Measurements from ENCODE around the gene CCDC87. TPM values are rescaled to one million over a fixed set of nuclear protein-coding genes. Genes with fewer than 3 reads are reported as not detected.
A peak's percentile ranks its signal among the peaks of the same experiment; 100 is the strongest.

The CCDC87 gene
- total and polyA plus RNA-seq, 4 donors = 0.12 to 0.67 (median 0.22) TPM

DNA sequence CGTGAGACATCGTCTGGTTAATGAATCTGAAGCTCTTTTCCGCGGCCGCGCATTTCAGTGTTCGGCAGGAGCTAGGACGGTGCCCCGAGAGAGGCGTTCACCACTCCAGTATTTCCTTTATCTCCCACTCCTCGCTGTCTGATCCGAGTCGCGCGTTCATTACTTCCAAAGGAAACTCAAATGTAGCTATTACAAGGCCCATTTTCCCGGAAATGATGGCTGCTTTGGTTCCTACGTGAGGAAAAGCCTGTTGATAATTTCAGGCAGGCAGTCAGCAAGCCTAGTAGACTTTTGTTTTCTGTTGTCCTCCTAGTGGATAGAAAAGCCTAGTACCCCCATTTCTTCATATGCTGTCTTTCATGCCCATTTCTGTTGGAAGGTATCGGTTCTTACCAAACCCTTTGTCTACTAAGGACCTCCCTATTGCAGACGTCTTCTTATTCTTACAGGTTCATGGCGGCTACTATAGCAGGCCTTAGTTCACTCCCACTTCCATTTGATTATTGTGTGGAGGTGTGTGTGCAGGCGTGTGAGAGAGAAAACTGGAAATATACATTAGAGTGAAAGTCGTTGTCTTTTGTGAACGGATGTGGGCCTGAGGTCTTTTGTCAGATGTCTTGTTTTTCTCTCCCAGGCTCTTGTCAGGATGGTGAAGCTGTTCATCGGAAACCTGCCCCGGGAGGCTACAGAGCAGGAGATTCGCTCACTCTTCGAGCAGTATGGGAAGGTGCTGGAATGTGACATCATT is 46.4 kb upstream of the CCDC87 start:
- Histone ChIP-seq H3K36me3 (ENCODE audit: control insufficient read depth in 4 of 4, insufficient read depth in 4 of 4, low read length in 4 of 4) (peaks cover 12 to 43% (median 26%) of the 10 kb centered on the region in 4 donors), H3K4me1 (ENCODE audit: control insufficient read depth in 5 of 5, insufficient read depth in 5 of 5, low read length in 5 of 5) (peaks cover 17 to 57% (median 33%) of the 10 kb centered on the region in 5 donors), H3K27me3 (ENCODE audit: control insufficient read depth in 3 of 3, insufficient read depth in 3 of 3, low read length in 2 of 3) (no peaks in the 10 kb centered on the region), H3K9me3 (ENCODE audit: control insufficient read depth in 4 of 4, insufficient read depth in 3 of 4, low read length in 3 of 4) (no peaks in the 10 kb centered on the region), H3K27ac (ENCODE audit: low read depth in 1 of 2, low read length in 1 of 2) (peak overlapping the region; percentile 93), H3K9ac (ENCODE audit: insufficient read depth in 1 of 2, low read length in 2 of 2) (peak overlapping the region; percentile 96 to 97), H3K4me3 (peak overlapping the region; percentile 84)
- ATAC-seq (ENCODE audit: insufficient read depth, low FRiP score) (no peak), DNase-seq (peak; percentile 44 to 77 (median 65))
- TF ChIP-seq, protein P1, sequence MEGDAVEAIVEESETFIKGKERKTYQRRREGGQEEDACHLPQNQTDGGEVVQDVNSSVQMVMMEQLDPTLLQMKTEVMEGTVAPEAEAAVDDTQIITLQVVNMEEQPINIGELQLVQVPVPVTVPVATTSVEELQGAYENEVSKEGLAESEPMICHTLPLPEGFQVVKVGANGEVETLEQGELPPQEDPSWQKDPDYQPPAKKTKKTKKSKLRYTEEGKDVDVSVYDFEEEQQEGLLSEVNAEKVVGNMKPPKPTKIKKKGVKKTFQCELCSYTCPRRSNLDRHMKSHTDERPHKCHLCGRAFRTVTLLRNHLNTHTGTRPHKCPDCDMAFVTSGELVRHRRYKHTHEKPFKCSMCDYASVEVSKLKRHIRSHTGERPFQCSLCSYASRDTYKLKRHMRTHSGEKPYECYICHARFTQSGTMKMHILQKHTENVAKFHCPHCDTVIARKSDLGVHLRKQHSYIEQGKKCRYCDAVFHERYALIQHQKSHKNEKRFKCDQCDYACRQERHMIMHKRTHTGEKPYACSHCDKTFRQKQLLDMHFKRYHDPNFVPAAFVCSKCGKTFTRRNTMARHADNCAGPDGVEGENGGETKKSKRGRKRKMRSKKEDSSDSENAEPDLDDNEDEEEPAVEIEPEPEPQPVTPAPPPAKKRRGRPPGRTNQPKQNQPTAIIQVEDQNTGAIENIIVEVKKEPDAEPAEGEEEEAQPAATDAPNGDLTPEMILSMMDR (IDR thresholded peaks at IDR 0.05; ENCODE audit: control extremely low read depth, extremely low read depth) = no peak
- 6 to 10% methylated on average over 27 of the region's 27 CpGs for WGBS, 2 donors

DNA sequence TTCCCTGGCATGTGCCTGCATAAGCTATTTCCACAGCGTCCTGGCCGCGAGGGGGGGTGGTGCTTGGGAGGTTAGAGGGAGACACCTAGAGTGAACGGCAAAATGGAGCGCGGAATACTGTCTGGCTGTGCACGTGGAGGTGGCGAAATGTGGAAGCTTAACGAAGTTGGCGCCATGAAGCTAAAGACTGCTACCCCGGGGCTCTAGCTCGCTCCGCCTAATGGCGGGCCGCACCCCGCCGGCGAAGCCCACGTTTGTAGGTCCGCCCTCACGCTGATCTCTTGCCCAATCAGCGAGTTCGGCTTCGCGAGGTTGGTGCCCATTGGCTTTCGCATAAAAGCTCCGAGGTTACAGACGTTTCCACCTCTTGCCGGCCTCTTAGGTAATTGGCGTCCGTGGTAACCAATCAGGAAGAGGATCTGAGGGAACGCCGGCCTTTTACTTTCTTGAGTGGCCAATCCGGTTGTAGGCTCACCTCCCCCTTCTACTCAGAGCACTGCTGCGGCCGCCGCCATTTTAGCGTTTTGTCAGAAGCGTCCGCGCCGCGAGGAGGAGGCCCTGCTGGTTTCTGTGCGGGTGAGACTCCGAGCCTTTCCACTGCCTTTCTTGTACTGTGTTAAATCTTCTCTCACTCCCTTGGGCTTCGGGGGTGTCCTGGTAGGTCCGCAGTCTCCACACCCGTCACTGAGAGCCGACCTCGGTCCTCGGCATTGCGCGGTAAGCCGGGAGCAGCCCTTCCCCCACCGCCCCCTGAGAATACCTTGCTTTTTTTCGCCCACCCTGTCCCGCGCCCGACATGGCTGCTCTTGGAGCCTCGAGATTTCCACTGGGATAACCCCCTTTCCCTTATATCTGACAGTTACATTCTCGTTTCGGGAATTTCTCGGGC is 45.6 kb upstream of the CCDC87 start, which contains the start of gene RBM4:
TSS of gene RBM4 (plus strand) at position 527 of the 889 bp plus-strand sequence. CDS start 1,009 bp downstream, outside the sequence.
- Histone ChIP-seq H3K27ac (ENCODE audit: low read depth in 1 of 2, low read length in 1 of 2) (peak within 1 kb of the TSS; percentile 93), H3K27me3 (ENCODE audit: control insufficient read depth in 3 of 3, insufficient read depth in 3 of 3, low read length in 2 of 3) (no peaks in the 10 kb centered on the region), H3K9me3 (ENCODE audit: control insufficient read depth in 4 of 4, insufficient read depth in 3 of 4, low read length in 3 of 4) (no peaks in the 10 kb centered on the region), H3K36me3 (ENCODE audit: control insufficient read depth in 4 of 4, insufficient read depth in 4 of 4, low read length in 4 of 4) (peaks cover 5 to 36% (median 18%) of the 10 kb centered on the region in 4 donors), H3K9ac (ENCODE audit: insufficient read depth in 1 of 2, low read length in 2 of 2) (peak within 1 kb of the TSS; percentile 96 to 97), H3K4me3 (peak within 1 kb of the TSS; percentile 84), H3K4me1 (ENCODE audit: control insufficient read depth in 5 of 5, insufficient read depth in 5 of 5, low read length in 5 of 5) (peaks cover 10 to 48% (median 26%) of the 10 kb centered on the region in 5 donors)
- WGBS, 2 donors = 0% methylated on average over 60 to 63 of the region's 63 CpGs
- DNase-seq = peak; percentile 99 to 100 (median 100)
- ATAC-seq (ENCODE audit: insufficient read depth, low FRiP score) = peak; percentile 97
- TF ChIP-seq, protein P1 (IDR thresholded peaks at IDR 0.05; ENCODE audit: control extremely low read depth, extremely low read depth) = no peak

DNA sequence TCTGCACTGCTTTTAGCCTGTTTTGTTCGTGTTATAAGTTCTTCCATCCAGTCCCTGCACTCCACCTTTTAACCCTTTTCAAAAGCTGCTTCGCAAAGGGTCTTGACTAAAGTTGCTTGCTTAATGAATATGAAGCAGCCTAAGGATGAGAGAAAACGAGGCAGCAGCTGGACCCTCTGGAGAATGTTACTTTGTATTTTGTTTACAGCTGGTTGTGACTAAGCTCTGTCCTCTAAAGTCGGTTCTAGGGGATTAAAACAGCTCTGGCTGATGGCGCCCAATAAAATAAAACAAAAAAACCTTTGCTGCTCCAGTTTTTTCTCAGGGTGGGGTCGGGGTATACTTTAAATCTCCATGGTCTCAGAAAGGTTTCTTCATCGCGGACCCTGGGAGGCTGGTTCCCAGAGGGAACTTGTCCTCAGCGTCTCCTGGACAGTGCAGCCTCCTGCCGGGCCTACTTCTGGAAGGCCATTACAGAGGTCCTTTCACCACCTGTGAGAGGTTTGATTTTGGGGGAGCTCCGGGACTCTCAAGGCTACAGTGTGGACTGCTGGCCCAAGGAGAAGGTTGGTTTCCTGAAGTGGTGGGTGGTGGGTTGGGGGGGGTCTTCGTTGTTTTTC is 44.8 kb upstream of the CCDC87 start:
- TF ChIP-seq, protein P1 (IDR thresholded peaks at IDR 0.05; ENCODE audit: control extremely low read depth, extremely low read depth) = no peak
- Histone ChIP-seq H3K4me1 (ENCODE audit: control insufficient read depth in 5 of 5, insufficient read depth in 5 of 5, low read length in 5 of 5) (peaks cover 7 to 41% (median 23%) of the 10 kb centered on the region in 5 donors), H3K9me3 (ENCODE audit: control insufficient read depth in 4 of 4, insufficient read depth in 3 of 4, low read length in 3 of 4) (no peaks in the 10 kb centered on the region), H3K4me3 (peak overlapping the region; percentile 21), H3K27ac (ENCODE audit: low read depth in 1 of 2, low read length in 1 of 2) (peak overlapping the region; percentile 72 to 80), H3K9ac (ENCODE audit: insufficient read depth in 1 of 2, low read length in 2 of 2) (peak overlapping the region in 1 of 2 donors; percentile 83), H3K27me3 (ENCODE audit: control insufficient read depth in 3 of 3, insufficient read depth in 3 of 3, low read length in 2 of 3) (no peaks in the 10 kb centered on the region), H3K36me3 (ENCODE audit: control insufficient read depth in 4 of 4, insufficient read depth in 4 of 4, low read length in 4 of 4) (peaks cover 5 to 31% (median 16%) of the 10 kb centered on the region in 4 donors)
- peak in 1 of 3 donors; percentile 7 for DNase-seq
- no peak for ATAC-seq (ENCODE audit: insufficient read depth, low FRiP score)
- WGBS, 2 donors = 57 to 60% methylated on average over 12 of the region's 12 CpGs

Data from lung (tissue), 12 donors.